Endothelial cell of hepatic sinusoid (primary cell): ENCODE data around the gene WDR7.

Source experiments
- in situ Hi-C: cut with HindIII; loops from 2 replicates; pipeline ENCODE4 v1.10.0; 2017; ENCODE audit warnings: low sequenced_read_pairs

Gene WDR7

DNA sequence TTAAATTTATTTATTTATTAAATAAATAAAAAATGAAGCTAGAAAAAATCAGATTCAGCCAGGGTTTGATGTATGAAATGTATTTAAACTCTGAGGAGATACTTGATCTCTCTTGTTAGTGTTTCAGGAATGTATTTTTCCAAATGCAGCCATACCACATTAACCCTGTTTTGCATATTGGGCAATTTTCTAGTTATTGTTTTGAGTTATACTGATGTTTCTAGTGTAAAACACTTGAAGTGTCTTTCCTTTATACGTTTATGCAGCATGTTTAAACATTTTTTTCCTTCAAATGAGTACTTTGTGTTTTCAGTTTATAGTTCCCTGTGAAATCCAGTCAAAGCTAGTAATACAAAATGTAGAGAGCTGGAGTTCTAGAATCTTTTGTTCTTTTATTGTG lies 69.9 kb downstream of the WDR7 start:
- in situ Hi-C loops = no loop called here

DNA sequence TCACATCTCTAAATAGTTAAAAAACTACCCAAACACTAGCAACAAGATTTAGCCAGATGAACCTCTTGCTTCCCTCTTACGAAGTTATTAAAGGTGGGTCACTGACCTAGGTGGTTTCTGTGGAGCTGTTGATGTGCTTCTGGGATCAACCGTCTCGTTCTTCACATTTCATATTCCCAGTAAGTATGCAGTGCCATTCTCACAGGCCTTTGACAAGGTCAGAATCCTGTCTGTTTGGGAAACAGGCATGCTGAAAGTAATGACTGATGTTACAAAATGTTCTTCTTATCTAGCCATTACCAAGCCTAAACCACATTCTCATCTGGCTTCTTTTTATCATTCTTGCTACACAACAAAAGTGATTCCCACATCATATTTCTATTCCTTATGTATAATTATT lies 70.3 kb downstream of the WDR7 start:
- in situ Hi-C loops = no loop called here

DNA sequence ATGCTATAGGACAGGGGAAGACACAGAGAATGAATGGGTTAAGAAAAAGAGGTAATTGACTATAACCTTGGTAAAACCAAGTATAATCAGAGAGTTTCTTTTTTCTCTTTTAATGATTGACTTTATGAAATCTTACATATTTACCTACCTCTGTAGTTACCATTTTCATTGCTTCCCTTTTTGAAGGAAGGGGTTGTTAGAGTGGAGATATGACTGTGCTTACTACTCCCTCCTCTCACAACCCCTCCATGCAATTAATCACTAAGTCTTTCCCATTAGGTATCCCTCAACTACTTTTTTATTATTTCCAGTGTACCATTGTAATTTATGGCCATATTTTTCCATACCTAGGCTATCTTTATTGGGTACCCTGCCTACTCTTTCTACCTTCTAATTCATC lies 71.4 kb downstream of the WDR7 start:
- in situ Hi-C loops = no loop called here

DNA sequence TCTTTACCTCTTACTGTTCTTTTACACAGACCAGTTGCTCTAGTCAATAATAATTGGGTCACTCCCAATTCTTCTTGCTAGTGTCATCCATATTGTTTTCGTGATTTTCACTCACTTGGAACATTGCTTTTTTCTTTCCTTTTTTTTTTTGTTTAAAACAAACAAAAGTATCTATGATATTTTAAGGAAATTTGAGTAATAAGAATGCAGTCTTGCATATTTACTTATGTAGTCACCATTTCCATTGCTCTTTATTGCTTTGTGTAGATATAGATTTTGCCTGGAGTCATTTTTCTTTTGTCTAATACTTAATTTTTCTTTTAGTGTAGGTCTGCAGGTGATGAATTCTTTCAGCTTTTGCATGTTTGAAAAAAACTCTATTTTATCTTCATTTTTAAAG lies 71.9 kb downstream of the WDR7 start:
- in situ Hi-C loops = no loop called here

DNA sequence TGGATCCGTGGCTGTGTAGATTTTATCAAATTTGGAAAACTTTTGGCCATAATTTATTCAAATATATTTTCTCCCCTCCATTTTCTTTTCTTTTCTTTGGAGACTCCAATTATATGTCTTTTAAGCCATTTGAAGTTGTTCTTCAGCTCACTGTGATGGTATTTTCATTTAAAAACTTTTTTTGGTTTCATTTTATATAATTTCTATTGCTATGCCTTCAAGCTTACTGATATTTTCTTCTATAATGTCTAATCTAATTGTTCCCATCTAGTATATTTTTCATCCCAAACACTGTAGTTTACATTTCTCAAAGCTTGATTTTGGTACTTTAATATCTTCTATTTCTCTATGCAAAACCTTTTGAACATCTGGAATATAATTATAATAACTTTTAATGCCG lies 72.5 kb downstream of the WDR7 start:
- in situ Hi-C loops = no loop called here

DNA sequence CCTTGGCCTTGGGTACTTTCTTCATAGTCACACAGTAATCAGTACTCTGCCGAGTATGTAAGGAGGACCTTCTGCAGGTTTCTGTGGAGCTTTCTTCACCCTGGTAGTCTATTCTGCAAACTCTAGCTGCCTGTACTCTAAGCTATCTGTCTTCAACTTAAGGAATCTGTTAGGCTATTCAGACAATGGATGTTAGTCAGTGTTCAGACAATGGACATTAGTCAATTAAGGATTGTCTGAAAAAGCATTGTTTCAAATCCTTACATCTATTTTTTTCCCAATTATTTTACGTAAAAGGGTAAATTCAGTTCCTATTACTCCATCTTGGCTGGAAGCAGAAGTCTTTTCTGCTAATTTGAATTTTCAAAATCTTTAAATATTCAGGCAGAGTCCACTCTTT lies 75.7 kb downstream of the WDR7 start:
- in situ Hi-C loops = no loop called here

DNA sequence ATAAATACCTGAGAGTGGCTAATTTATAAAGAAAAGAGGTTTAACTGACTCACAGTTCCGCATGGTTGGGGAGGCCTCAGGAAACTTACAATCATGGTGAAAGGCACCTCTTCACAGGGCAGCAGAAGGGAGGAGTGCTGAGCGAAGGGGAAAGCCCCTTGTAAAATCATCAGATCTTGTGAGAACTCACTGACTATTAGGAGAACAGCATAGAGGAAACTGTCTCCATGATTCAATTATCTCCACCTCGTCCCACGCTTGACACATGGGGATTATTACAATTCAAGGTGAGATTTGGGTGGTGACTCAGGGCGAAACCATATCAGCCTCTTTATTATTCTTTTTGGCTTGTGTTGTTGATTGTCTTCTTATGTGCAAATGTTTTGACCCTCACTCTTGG lies 76.2 kb downstream of the WDR7 start:
- in situ Hi-C loops = no loop called here

DNA sequence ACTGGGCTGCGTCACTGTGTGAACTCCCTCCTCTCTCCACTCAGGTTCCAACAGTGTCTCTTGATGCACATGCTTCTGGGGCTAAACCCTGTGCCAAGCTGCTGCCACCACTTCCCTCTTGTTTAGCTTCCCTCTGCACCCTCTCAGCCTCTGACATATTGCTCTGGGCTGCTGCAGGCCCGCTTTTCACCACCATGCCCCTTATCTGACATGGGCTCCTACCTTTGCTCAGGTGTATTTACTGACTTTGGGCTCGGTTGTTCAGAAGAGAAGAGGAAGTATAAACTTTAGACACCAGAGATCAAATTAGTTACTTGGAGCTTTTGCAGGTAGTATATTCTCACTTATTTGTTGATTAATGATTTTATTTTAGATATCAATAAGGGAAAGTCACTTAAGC lies 77.6 kb downstream of the WDR7 start:
- in situ Hi-C loops = no loop called here

DNA sequence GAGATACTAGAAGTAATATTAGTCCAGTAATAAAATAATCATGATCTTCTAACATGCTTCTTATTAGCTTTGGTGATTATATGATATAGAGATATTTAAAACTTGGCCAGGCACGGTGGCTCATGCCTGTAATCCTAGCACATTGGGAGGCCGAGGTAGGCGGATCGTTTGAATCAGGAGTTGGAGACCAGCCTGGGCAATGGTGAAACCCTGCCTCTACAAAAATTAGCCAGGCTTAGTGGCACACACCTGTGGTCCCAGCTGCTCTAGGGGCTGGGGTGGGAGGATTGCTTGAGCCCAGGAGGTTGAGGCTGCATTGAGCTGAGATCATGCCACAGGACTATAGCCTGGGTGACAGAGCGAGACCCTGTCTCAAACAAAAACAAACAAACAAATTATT lies 87.0 kb downstream of the WDR7 start:
- in situ Hi-C loops = no loop called here

DNA sequence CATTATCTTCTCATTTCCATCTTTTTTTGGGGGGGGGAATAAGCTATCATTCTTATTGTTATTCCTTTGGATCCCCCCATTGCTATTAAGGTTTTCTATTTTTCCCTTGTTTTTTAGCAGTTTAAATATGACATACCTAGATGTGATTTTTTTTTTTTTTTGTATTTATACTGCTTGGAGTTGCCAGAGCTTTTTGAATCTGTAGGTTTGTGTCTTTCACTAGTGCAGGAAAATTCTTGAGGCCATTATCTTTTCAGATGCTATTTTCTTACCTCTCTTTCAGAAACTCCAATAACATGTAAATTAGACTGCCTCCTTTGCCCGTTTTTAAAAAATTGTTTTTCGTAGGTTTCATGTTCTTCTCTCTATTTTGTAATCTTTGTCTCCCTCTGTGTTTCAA lies 88.6 kb downstream of the WDR7 start:
- in situ Hi-C loops = loop anchor here (5.0 kb wide), 1 partner anchor 78 kb away; no protein-coding TSS in a partner anchor

DNA sequence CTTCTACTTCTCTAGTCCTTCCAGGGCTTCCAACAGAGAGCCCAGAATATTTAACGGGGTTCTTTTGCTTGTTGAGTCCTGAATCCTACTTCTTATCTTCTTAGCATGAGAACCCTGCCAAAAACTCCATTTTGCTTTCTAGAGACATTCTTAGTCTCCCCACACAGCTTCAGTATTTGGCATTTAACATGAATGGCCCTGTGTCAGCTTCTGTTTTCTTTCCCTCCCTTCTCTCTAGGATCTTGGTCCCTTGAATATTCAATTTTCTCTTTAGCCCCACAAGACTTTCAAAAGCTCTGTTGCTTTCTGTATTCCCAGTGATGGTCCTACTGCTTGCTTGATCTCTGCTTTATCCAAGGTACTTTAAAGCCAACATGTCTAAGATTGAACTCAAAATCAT lies 89.5 kb downstream of the WDR7 start:
- in situ Hi-C loops = loop anchor here (5.0 kb wide), 1 partner anchor 77 kb away; no protein-coding TSS in a partner anchor

DNA sequence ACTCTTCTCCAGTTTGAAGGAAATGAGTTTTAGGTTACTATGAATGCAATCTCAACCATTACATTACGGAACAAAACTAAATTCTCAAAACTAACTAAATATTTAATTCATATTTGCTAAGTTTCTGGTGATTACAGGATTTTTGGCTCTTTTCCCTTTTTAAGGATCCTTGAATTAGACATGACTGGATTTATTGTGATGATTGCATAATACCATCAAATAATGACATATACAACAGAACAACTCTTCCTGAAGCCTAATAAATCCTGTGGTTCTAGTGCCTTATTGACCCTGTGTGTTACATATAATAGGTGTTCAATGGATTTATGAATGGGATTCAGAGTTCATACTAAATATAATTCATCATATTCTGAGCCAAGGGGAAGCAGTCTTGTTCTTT lies 90.5 kb downstream of the WDR7 start:
- in situ Hi-C loops = loop anchor here (5.0 kb wide), 1 partner anchor 76 kb away; no protein-coding TSS in a partner anchor

DNA sequence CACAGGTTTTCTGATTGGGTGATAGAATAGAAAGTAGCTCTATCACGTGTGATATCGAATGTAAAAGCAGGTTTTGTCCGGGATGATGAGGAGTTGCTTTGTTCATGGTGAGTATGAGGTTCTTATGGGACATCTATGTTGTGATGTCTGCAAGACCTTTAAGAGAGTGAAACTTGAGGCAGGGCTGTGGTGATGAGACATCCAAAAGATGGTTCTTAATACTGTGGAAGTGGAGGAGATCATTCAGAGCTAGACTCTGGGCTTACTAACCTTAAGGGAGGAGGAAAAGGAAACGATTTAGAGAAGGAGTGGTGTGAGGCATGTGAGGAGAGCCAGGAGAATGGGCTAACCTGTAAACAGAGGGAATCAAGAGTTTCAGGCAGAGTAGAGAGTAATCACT lies 92.0 kb downstream of the WDR7 start:
- in situ Hi-C loops = loop anchor here (5.0 kb wide), 1 partner anchor 74 kb away; no protein-coding TSS in a partner anchor

DNA sequence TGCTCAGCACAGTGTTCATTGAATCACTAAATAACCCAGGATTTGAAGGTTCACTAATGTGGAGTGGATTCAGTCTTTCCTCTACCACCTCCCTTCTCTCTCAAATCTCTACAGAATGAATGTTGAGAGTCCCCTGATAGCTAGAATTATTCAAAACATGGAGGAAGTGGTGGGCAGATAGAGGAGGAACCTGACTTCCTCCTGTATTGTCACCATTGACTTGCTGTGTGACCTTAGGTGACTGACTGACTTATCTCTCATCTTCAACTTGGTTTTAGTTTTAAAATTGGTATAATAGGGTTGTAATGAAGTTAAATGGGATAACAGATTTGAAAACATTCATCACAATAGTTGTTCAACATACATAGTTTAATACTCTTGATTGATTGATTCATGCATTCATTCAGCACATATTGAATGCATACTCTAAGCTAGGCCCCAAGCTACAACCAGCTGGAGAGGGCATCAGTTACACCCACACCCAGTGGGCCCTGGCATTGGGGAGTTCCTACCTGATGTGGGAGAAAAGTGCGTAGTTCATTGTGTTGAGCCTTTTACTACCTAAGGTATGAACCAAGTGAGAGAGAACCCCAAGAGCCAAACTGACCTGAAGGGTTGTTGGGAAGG lies 96.0 kb downstream of the WDR7 start:
- in situ Hi-C loops = no loop called here

DNA sequence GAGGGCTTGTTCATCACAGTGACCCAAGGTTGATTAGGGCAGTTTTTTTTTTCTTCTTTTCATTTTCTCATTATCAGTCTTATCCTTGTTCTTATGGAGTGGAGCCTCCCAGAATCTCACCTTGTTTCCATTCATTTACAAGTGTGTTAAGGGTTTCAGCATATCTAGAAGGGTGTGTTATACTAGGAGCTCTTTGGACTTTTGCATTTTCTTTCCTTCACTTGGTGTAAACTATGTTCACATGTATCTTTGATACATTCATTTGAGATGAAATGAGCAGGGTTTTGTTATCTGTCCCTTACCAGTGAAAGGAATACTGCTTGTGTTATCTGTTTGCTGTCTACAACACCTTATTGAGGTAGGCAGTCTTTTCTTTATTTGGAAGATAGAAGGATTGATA lies 96.7 kb downstream of the WDR7 start:
- in situ Hi-C loops = no loop called here

DNA sequence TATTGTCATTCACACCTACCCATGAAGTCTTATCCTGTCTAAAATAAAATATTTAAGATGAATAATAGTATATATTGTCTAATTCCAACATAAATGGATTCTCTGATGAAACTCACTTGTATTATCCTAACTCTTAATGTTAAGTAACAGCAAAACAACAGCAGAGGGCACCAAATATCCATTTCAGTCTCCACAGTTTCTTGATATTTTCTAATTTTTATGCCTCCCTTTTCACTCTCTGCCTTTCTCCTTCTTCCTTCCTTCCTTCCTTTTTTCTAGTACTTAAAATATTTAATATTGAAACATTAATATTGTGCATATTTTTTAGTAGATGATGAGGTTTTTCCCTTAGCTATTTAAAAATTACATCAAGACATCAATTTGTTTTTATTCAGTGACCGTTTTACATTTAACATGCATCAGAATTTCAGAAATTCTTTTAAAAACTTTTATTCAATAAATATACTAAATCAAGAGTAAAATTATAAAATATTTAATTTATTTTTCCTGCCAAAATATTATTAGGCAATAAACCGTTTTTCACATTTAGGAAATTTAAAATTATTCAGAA lies 97.6 kb downstream of the WDR7 start:
- in situ Hi-C loops = no loop called here

DNA sequence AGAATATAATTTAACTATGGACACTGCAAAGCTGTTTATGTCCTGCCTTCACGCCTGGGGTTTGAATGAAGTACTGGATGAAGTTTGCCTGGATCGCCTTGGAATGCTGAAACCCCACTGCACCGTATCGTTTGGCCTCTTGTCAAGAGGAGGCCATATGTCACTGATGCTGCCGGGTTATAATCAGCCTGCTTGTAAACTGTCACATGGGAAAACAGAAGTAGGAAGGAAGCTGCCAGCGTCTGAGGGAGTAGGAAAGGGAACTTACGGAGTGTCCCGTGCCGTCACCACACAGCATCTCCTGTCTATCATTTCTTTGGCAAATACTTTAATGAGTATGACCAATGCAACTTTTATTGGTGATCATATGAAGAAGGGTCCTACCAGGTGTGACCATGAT lies 105.8 kb downstream of the WDR7 start:
- in situ Hi-C loops = no loop called here

DNA sequence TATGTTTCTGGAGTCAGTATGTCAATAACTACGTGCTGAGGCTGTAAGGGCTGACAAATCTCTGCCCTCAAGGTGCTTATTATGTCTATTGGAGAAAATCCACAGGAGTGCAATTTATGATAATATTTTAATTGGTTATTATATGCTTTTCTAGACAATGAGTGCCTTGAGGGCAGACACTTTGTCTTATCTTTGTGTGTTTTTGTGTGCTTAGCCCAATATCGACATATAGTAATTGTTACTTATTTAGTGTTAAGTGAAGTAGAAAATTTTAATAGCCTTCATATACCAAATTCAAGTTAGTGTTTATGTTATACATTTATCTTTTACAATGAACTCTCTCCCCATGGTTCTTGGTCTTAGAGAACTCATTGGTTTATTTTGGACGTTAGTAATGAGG lies 118.9 kb downstream of the WDR7 start:
- in situ Hi-C loops = no loop called here

DNA sequence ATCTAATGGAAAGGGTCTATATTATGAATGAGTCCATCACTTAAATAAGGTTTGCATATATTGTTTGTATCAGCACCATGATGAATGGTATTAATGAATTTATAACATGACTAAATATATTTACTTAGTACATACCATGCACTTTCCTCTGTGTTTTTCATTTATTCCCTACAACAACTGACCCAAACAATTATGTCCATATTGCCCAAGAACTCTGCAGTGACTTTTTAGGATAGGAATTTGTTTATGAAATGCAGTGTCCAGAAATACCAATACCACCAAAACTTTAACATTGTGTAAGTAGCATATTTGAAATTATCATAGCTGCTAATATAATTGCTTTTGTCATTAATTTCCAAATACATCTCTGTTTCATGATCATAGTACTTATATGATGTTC lies 119.7 kb downstream of the WDR7 start:
- in situ Hi-C loops = no loop called here

DNA sequence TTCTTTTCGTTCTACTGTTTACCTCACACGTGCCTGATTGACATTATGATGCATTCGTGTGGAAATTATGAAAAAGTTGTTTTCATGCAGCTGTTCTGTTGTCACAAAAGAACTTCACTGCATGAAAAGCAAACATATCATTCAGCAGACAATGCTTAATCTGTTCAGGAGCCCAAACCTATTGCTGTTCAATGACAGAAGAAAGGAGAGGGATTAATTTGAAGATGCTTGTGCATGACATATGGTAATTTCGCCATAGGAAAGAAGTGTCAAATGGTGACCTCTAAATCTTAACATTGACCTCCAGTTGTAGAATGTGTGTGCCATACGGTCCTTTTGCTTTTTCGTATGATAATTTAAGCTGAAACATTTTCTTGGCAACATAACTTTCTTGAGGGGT lies 124.5 kb downstream of the WDR7 start:
- in situ Hi-C loops = no loop called here

DNA sequence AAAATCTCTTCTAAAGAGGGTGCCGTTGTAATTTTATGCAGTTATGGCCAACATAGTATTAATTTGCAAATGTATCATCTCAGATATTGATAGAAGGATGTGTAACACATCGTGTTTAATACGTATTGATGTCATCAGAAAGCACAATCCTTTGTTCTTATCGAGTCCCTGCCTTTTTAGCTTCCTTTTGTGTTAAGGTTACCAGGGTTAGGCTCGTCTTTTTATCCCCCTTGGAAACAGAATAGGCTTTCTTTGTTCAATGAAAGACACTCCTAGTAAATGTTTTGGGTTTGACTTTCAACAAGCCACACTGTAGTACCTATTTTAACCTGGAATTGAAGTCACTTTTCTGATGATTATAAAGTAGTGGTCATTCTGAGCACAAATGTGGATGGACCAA lies 136.2 kb downstream of the WDR7 start:
- in situ Hi-C loops = loop anchor here (5.0 kb wide), 1 partner anchor 55 kb away; no protein-coding TSS in a partner anchor

DNA sequence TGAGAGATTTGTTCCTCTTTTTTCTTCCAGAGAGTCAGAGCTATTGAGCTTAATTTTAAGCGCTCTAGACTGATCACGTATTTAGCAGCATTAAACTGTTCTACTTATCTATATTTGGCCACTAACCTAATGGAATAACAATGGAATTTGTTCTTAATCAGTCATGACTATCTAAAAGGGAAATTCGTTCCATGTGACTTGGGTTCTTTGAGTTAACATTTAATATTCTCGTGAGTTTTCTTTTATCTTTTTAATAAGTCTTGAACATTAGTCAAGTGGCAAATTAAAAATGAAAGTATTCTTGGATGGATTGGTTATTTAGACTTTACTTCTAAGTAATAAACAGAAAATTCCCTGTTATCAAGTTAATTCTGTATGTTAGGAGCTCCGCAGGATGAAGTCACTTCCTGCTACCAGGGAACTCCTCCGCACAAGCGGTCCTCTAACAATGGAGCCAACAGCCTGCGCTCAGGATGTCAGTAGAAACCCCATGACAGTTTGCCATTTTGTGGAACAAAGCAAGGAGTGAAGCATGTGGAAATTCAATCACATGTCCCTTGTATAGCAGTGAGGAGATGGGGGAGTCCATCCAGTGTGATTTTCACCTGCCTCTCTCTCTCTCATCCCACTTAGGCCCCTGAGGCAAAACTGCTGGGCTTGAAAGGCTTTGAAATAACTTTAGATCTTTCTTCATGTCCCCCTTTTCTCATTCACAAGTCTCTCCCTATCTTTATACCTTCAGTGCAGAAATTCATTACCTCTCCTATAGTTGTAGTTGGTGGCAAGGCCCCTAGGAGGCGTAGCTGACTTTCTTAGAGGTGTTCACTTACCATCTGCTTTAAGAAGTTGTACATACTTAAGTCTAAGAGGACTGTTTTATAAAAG lies 138.1 kb downstream of the WDR7 start:
- in situ Hi-C loops = loop anchor here (5.0 kb wide), 1 partner anchor 57 kb away; no protein-coding TSS in a partner anchor
